ENCODE data around the gene CCDC116. TPM values are rescaled to one million over a fixed set of nuclear protein-coding genes. Genes with fewer than 3 reads are reported as not detected.
A peak's percentile ranks its signal among the peaks of the same experiment; 100 is the strongest.

Gene CCDC116
- total and polyA plus RNA-seq, 2 experiments from 2014 or later, result 0.30 to 1.5 TPM

GRCh38 chr22:21684492-21685163, 52.1 kb downstream of the CCDC116 start:
- Histone ChIP-seq H3K4me1 (ENCODE audit: insufficient read depth) (no peaks in the 10 kb centered on the region), H4K20me1 (ENCODE audit: insufficient read depth, poor library complexity, severe bottlenecking) (no peaks in the 10 kb centered on the region), H3K4me2 (no peak overlapping the region), H2AFZ (no peak overlapping the region), H3K27me3 (no peaks in the 10 kb centered on the region), H3K9me3 (ENCODE audit: low read depth) (no peaks in the 10 kb centered on the region), H3K4me3 (no peak overlapping the region), H3K9me2 (replicated peaks; ENCODE audit: insufficient read depth) (no peaks in the 10 kb centered on the region), H3K79me2 (no peaks in the 10 kb centered on the region), H3K27ac (no peak overlapping the region), H3K36me3 (replicated peaks; ENCODE audit: insufficient read depth, low read depth) (no peaks in the 10 kb centered on the region)
- WGBS (ENCODE audit: low lambda C conversion rate, missing lambda C conversion rate), result 91% methylated on average over 19 of the region's 19 CpGs
- no peak for DNase-seq (ENCODE audit: low spot score)
- TF ChIP-seq EZH2 (IDR thresholded peaks at IDR 0.05; ENCODE audit: borderline replicate concordance) (no peak), EZH2phosphoT487 (IDR thresholded peaks at IDR 0.05; ENCODE audit: low read depth, severe bottlenecking, unreplicated experiment) (no peak), CTCF (IDR thresholded peaks at IDR 0.05; ENCODE audit: poor library complexity) (no peak)

- TF ChIP-seq EZH2phosphoT487 (IDR thresholded peaks at IDR 0.05; ENCODE audit: low read depth, severe bottlenecking, unreplicated experiment) (no peak), CTCF (IDR thresholded peaks at IDR 0.05; ENCODE audit: poor library complexity) (no peak), EZH2 (IDR thresholded peaks at IDR 0.05; ENCODE audit: borderline replicate concordance) (no peak)
- no peak overlapping the region for H3K27ac ChIP-seq
- 95% methylated on average over 7 of the region's 8 CpGs for WGBS (ENCODE audit: low lambda C conversion rate, missing lambda C conversion rate)
- DNase-seq (ENCODE audit: low spot score), result no peak
- H4K20me1 ChIP-seq (ENCODE audit: insufficient read depth, poor library complexity, severe bottlenecking), result no peaks in the 10 kb centered on the region
- H3K9me2 ChIP-seq (replicated peaks; ENCODE audit: insufficient read depth), result no peaks in the 10 kb centered on the region
- no peaks in the 10 kb centered on the region for H3K9me3 ChIP-seq (ENCODE audit: low read depth)
- no peaks in the 10 kb centered on the region for H3K4me1 ChIP-seq (ENCODE audit: insufficient read depth)
- H3K4me2 ChIP-seq, result no peak overlapping the region
- no peak overlapping the region for H2AFZ ChIP-seq
- H3K4me3 ChIP-seq, result no peak overlapping the region
- no peaks in the 10 kb centered on the region for H3K36me3 ChIP-seq (replicated peaks; ENCODE audit: insufficient read depth, low read depth)
- H3K79me2 ChIP-seq, result no peaks in the 10 kb centered on the region
- no peaks in the 10 kb centered on the region for H3K27me3 ChIP-seq
Measured at GRCh38 chr22:21685164-21685513, 52.6 kb downstream of the CCDC116 start.

- no peak overlapping the region for H3K27ac ChIP-seq
- no peaks in the 10 kb centered on the region for H3K36me3 ChIP-seq (replicated peaks; ENCODE audit: insufficient read depth, low read depth)
- no peaks in the 10 kb centered on the region for H3K4me1 ChIP-seq (ENCODE audit: insufficient read depth)
- H3K27me3 ChIP-seq, result no peaks in the 10 kb centered on the region
- no peaks in the 10 kb centered on the region for H4K20me1 ChIP-seq (ENCODE audit: insufficient read depth, poor library complexity, severe bottlenecking)
- no peak for DNase-seq (ENCODE audit: low spot score)
- no peak overlapping the region for H3K4me3 ChIP-seq
- no peaks in the 10 kb centered on the region for H3K9me2 ChIP-seq (replicated peaks; ENCODE audit: insufficient read depth)
- H2AFZ ChIP-seq, result no peak overlapping the region
- no peaks in the 10 kb centered on the region for H3K9me3 ChIP-seq (ENCODE audit: low read depth)
- 91% methylated on average over 8 of the region's 8 CpGs for WGBS (ENCODE audit: low lambda C conversion rate, missing lambda C conversion rate)
- H3K79me2 ChIP-seq, result no peaks in the 10 kb centered on the region
- TF ChIP-seq EZH2phosphoT487 (IDR thresholded peaks at IDR 0.05; ENCODE audit: low read depth, severe bottlenecking, unreplicated experiment) (no peak), EZH2 (IDR thresholded peaks at IDR 0.05; ENCODE audit: borderline replicate concordance) (no peak), CTCF (IDR thresholded peaks at IDR 0.05; ENCODE audit: poor library complexity) (no peak)
- H3K4me2 ChIP-seq, result no peak overlapping the region
Measured at GRCh38 chr22:21686193-21686608, 53.6 kb downstream of the CCDC116 start.

MicroRNA genes within 50 kb of the gene (microRNA counts, 767-probe panel; counts per million panel counts)
- microRNA hsa-miR-130b-3p, result not detected
- microRNA hsa-miR-301b, result not detected

Small RNA genes within 50 kb of the gene (microRNA-seq; reads per million reads assigned to microRNA genes)
- gene MIR130B (2,559 reads per million, percentile 85 among the genes with 10 or more reads in this experiment), gene MIR301B (18.3 reads per million, percentile 37 among the genes with 10 or more reads in this experiment)

Small RNA genes within 50 kb of the gene (small RNA-seq; reads per million reads assigned to genes)
- 45.1 reads per million, percentile 97 among the genes with 10 or more reads in this experiment for gene MIR301B

Other genes starting within 250 kb of the CCDC116 start
- gene RIMBP3B, start 249.0 kb upstream of the CCDC116 start, total RNA-seq, result 0.17 TPM in 1 of 2 replicates, not detected in the other
- 0.02 TPM in 1 of 2 replicates, not detected in the other for gene RIMBP3B, start 249.0 kb upstream of the CCDC116 start, polyA plus RNA-seq
- gene HIC2, start 215.4 kb upstream of the CCDC116 start, total RNA-seq, result 16.9 and 21.2 TPM in 2 replicates
- gene HIC2, start 215.4 kb upstream of the CCDC116 start, polyA plus RNA-seq, result 9.4 and 11.4 TPM in 2 replicates
- gene TMEM191C, start 165.4 kb upstream of the CCDC116 start, total RNA-seq, result 5.9 and 13.4 TPM in 2 replicates
- 3.9 and 15.5 TPM in 2 replicates for gene TMEM191C, start 165.4 kb upstream of the CCDC116 start, polyA plus RNA-seq
- gene RIMBP3C, start 81.3 kb upstream of the CCDC116 start, total RNA-seq, result 0.30 and 0.32 TPM in 2 replicates
- gene RIMBP3C, start 81.3 kb upstream of the CCDC116 start, polyA plus RNA-seq, result 0.05 TPM in 1 of 2 replicates, not detected in the other
- 49.3 and 52.0 TPM in 2 replicates for gene UBE2L3, start 65.0 kb upstream of the CCDC116 start, total RNA-seq
- 85.7 and 91.0 TPM in 2 replicates for gene UBE2L3, start 65.0 kb upstream of the CCDC116 start, polyA plus RNA-seq
- gene YDJC, start 2.7 kb upstream of the CCDC116 start, total RNA-seq, result 24.1 and 34.6 TPM in 2 replicates
- 44.5 and 49.8 TPM in 2 replicates for gene YDJC, start 2.7 kb upstream of the CCDC116 start, polyA plus RNA-seq
- gene SDF2L1, start 9.5 kb downstream of the CCDC116 start, total RNA-seq, result 38.2 and 48.2 TPM in 2 replicates
- gene SDF2L1, start 9.5 kb downstream of the CCDC116 start, polyA plus RNA-seq, result 119 and 139 TPM in 2 replicates
- 22.8 and 28.3 TPM in 2 replicates for gene PPIL2, start 33.3 kb downstream of the CCDC116 start, total RNA-seq
- 30.0 and 38.6 TPM in 2 replicates for gene PPIL2, start 33.3 kb downstream of the CCDC116 start, polyA plus RNA-seq
- 1.9 and 2.0 TPM in 2 replicates for gene YPEL1, start 103.0 kb downstream of the CCDC116 start, total RNA-seq
- gene YPEL1, start 103.0 kb downstream of the CCDC116 start, polyA plus RNA-seq, result 3.1 and 3.5 TPM in 2 replicates
- gene MAPK1, start 234.9 kb downstream of the CCDC116 start, total RNA-seq, result 52.2 and 53.4 TPM in 2 replicates
- 66.1 and 74.5 TPM in 2 replicates for gene MAPK1, start 234.9 kb downstream of the CCDC116 start, polyA plus RNA-seq

Measured in hepatocyte (in vitro differentiated cells).